ENCODE results near the gene MRPS30.

MRPS30 gene

DNA sequence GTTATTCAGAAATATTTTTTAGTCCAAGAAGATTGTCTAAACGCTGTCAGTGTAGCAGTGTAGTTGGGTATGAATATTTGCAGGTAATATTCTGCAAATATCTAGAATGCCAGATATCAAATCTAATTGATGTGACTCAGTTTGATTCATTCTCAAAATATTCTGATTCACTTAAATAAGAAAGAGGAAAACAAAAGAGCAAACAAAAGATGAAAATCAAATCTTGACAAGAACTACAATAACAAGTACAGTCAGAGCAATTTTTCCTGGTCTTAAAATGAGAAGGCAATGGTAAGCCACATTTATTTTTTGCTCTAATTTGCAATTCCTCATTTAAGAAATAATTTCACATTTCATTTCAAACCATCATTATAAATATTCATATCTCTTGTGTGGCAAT is 36.0 kb downstream of the MRPS30 start:
- TF ChIP-seq CTCF (conservative IDR thresholded peaks at IDR 0.05; ENCODE audit: low read depth, low read length): no peak
- DNase-seq (ENCODE audit: low read depth): no peak
- no peak overlapping the region for H3K4me3 ChIP-seq (ENCODE audit: low read length)

GRCh38 chr5:44845777-44846176 is 37.0 kb downstream of the MRPS30 start:
- TF ChIP-seq CTCF (conservative IDR thresholded peaks at IDR 0.05; ENCODE audit: low read depth, low read length): no peak
- DNase-seq (ENCODE audit: low read depth): no peak
- H3K4me3 ChIP-seq (ENCODE audit: low read length): no peak overlapping the region

GRCh38 chr5:44847206-44847852 is 38.6 kb downstream of the MRPS30 start:
- TF ChIP-seq CTCF (conservative IDR thresholded peaks at IDR 0.05; ENCODE audit: low read depth, low read length): no peak
- no peak overlapping the region for H3K4me3 ChIP-seq (ENCODE audit: low read length)
- no peak for DNase-seq (ENCODE audit: low read depth)

DNA sequence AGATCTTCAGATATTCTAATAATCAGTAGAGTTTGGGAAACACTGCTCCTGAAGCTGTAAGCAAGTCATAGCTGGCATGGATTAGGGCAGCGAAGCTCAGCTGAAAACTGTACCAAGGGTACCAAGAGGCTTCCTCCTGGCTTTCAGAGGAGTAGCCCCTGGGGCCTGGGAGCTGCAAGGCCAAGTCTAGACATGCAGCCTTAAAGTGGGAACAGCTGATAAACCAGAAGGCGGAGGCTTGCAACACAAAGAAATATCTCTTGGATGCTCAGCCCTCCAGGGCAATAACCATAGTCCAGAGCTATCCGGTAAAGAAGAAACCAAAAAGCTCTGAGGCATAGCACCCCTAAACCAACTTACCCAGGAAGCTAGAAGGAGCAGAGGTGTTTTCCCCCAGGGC is 51.5 kb downstream of the MRPS30 start:
- no peak for TF ChIP-seq CTCF (conservative IDR thresholded peaks at IDR 0.05; ENCODE audit: low read depth, low read length)
- H3K4me3 ChIP-seq (ENCODE audit: low read length): no peak overlapping the region
- DNase-seq (ENCODE audit: low read depth): no peak

- peak; percentile 66 for TF ChIP-seq CTCF (conservative IDR thresholded peaks at IDR 0.05; ENCODE audit: low read depth, low read length)
- H3K4me3 ChIP-seq (ENCODE audit: low read length): no peak overlapping the region
- peak; percentile 66 for DNase-seq (ENCODE audit: low read depth)
Measured at GRCh38 chr5:44862808-44863207, 54.1 kb downstream of the MRPS30 start.

Data from retinal pigment epithelial cell (primary cell).